ENCODE data around the gene FOLR3.
"Not testable (repeated sequence)": the region's sequence is repeated elsewhere in the genome, so short reads cannot be mapped to it uniquely, and the experiment has no call there.

Gene FOLR3

GRCh38 chr11:72135473-72135872 lies at the start of gene FOLR3:
FOLR3 (plus strand) TSS chr11:72135725; CDS start chr11:72135953, 228 bp downstream.
- FAIRE-seq = not testable (repeated sequence)

GRCh38 chr11:72088076-72088808 lies 47.3 kb upstream of the FOLR3 start:
- FAIRE-seq = no peak

- no peak for FAIRE-seq
These were observed 44.2 kb upstream of the FOLR3 start for GRCh38 chr11:72091292-72091691.

DNA sequence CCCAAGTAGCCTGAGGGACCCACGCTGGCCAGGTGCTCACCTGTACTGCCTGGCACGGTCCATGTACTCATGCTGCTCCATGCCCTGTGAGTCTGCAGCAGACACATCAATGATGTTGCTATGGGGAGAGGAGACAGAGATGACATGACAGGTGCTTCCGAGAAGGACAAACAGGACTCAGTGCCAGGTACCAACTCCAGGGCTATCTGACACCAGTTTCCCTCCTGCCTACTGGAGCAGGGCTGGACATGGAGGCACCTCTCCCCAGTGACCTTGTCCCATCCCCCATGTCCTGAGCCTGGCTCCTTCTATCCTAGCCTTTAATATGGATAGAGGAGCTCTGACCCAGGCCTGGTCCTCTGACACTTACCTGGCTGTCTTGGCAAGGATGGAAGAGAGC lies 36.8 kb upstream of the FOLR3 start:
- FAIRE-seq = no peak

DNA sequence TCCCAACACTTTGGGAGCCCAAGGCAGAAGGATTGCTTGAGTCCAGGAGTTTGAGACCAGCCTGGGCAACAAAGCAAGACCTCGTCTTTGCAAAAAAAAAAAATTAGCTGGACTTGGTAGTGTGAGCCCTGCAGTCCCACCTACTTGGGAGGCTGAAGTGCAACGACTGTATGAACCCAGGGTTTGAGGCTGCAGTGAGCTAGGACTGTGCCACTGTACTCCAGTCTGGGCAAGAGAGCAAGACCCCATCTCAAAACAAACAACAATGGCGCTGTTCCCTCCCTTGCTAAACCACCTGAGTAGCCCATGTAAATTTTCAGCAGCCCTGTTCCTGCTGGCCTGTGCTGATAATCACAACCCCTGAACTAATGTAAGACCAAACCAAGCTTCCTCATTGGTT lies 35.5 kb upstream of the FOLR3 start:
- FAIRE-seq = no peak

DNA sequence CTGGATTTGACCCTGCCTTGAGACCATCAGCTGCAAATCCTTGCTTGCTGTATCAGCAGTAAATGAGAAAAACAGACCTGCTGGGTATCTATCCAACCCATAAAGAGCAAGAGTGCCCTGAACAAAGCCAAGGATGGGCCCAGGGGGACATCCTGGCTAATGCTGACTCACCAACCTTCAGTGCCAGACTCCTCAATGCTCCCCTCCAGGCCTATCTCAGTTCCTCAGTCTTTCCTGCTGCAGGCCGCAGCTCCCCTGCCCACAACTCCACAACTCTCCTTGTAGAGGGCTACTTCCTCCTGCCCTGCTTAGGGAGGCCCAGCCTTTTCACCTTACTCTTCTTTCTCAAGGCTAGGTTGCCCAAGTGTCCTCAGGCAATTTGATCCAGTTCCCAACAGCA lies 35.1 kb upstream of the FOLR3 start:
- FAIRE-seq = no peak

GRCh38 chr11:72102162-72102561 lies 33.4 kb upstream of the FOLR3 start:
- FAIRE-seq = no peak

- no peak for FAIRE-seq
These were observed 32.9 kb upstream of the FOLR3 start for GRCh38 chr11:72102631-72102945.

DNA sequence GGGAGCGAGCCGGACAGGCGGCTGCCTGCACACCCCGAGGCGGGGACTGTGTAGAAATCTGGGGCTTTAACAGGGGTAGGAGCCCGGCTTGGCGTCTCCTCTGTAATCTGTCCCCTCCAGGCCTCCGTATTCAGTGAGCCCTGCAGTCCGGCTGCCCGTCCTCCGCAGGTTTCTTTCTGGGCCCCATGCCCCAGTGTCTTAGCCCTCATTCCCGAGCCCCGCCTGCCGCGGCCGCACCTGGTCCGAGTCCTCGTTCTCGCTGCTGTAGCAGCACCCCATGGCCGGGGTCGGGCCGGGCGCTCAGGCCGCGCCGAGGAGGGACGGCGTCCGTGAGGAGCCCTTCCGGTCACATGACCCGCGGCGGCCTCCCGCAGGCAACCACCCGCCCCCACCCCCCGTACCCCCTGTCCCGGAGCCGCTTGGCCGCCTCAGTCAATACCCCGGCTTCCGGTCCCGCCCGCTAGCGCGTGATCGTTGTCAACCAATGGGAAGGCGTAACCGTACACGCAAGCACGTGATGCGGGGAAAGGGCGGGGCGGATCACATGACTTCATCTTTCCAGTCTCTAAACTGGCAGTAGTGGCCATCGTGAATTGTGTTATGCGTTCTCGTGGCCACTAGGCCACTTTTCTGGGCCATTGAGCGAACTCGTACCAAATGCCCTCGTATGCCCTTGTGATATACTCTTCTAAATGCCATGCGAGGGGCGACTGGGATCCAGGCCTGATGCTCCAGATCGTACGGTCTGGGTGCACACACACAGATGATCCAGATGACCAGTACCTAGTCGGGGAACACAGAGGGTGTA lies 32.4 kb upstream of the FOLR3 start, which contains the start of gene LAMTOR1:
Gene LAMTOR1, minus strand, starts transcription at position 352 of the 808 bp plus-strand sequence. Its CDS starts 73 bp downstream, at position 279.
- FAIRE-seq = peak; percentile 9

GRCh38 chr11:72103754-72104167 lies 31.8 kb upstream of the FOLR3 start:
- no peak for FAIRE-seq

- FAIRE-seq = no peak
These were observed 29.6 kb upstream of the FOLR3 start, which contains the start of gene TOMT for GRCh38 chr11:72105888-72106287. TOMT (plus strand) TSS chr11:72105924; CDS start chr11:72105952, 28 bp downstream.

DNA sequence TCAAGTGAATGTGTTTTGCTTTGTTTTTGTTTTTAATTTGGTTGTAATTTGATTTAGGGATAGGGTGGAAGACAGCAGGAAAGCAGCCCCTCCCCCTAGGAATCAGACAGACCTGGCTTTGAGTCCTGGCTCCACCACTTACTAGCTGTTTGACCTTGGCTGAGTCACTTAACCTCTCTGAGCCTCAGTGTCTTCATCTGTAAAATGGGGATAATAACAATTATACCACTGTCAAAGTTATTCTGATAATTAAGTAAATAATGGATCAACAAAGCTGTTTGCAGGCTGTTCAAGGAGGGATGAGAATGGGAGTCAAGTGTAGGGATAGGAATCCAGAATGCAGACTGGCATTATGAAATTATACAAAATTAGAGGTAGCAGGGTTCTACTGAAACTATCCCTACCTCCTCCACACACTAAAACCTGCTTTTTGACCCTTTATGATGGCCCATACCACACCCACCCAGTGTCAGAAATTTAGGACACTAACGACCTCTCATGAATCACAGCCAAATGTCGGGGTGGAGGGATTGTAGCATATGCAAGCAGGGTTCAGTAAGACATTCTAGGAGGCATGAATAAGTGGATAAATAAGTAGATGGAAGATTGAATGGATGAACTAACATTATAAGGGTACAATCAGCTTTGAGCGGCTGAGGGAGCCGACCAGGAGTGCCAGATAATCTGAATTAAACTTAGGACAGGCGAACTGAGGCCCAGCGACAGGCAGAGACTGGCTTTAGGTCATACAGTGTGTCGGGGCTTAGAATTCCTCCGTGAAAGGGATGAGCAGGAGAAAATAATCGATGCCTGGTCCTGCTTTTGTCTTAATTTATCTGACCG lies 24.0 kb upstream of the FOLR3 start:
- FAIRE-seq = no peak

DNA sequence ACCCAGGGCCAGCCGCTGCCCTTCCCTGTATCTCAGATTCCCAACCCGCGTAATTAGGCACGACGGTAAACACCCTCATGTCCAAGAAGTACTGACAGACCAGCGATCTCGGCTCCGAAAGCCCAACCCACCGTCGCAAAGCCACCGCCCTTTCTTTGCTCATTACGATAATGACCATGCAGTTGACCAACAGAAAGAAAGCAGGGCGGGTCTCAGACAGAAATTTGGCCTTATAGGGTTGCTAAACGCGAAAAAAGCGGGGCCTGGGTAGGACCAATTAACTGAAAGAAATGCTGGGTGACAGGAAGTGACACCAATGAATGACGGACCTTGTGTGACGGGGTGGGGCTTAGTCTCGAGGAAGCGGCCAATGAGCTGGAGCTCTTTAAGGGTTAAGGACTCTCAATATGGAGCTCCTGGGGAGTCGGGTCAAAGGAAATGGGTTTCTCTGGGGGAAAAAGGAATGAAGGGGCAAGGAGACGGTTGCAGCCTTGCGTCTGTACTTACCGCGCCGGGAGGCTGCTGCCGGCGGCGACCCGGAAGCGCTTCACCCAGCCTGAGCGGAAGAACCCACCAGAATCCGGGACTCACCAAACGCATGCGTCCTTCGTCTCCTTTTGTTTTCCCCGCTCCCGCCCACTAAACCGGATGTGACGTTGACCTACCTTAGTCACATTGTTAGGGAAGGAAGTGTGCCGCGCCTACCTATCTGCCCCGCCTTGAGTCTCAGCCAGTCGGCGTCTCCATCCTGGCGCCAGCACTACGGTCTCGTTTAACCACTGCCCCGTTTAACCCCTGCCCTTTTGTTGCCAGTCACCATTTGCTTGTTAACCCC lies 23.2 kb upstream of the FOLR3 start, which contains the start of gene ANAPC15:
Gene ANAPC15, minus strand, starts transcription at position 553 of the 835 bp plus-strand sequence. CDS start 1,419 bp downstream, outside the sequence.
- peak; percentile 94 for FAIRE-seq

GRCh38 chr11:72112978-72113808 lies 22.3 kb upstream of the FOLR3 start:
- peak; percentile 21 for FAIRE-seq

GRCh38 chr11:72114570-72114969 lies 21.0 kb upstream of the FOLR3 start:
- no peak for FAIRE-seq

DNA sequence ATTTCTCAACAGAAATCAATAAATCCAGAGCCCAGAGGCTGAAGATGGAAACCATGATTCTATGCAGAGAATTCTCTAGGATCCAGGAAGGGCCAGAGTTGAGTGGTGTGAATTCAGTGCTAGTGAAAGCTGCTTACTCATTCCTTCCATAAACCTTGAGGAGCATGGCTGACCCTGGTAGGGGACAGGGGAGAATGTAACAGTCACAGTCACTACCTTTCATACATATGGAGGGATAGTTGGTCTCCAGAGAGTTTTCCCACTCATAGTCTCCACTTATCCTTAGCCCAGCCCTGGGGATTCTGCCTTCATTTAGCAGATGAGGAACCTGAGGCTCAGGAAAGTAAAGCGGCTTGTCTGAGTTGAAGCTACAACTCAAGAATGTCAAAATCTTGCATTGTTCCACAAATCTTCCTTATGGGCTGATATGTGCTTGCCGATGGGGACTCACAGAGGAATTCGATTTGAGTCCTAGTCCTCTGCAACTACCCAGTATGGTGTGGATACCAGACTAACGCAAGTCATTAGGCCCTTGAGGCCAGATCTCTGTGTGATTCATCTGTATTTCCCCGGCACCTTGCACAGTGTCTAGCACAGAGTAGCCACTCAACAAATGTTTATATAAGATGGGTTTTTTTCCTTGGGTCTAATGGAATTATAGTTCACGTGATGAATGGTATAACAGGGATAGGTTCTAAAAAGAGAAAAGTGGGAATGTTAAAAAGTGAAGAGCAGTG lies 19.3 kb upstream of the FOLR3 start:
- FAIRE-seq = no peak

DNA sequence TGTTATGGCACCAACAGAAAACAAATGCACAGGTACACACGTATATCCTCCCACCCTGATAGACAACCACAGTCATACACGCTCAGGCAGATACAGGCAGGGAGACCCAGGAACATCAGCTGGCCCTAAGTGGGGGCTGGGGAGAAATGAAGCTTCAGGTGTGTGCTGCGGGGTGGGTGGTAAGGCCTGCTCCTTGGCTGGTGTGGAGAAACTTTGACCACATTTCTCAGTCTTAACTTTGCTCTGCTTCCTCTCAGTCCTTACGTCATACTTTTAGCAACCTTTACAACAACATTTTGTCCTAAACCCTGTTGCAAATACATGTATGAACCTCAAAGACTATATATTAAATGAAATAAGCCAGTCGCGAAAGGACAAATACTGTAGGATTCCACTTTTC lies 16.3 kb upstream of the FOLR3 start:
- FAIRE-seq = no peak

GRCh38 chr11:72120930-72121329 lies 14.6 kb upstream of the FOLR3 start:
- no peak for FAIRE-seq

- FAIRE-seq = no peak
These were observed 12.9 kb upstream of the FOLR3 start for GRCh38 chr11:72122607-72123006.

GRCh38 chr11:72123117-72123653 lies 12.3 kb upstream of the FOLR3 start:
- no peak for FAIRE-seq
